Ammon's horn (tissue), 1 donor: ENCODE measurements around the gene CDC16.

ENCODE experiments used
- DNase-seq: peaks from one replicate; pipeline ENCODE4 v3.0.0-alpha.2; 2016; ENCODE audit warnings: low spot score

Gene CDC16

GRCh38 chr13:114304346-114305034 lies 69.8 kb downstream of the CDC16 start:
- DNase-seq, result no peak

DNA sequence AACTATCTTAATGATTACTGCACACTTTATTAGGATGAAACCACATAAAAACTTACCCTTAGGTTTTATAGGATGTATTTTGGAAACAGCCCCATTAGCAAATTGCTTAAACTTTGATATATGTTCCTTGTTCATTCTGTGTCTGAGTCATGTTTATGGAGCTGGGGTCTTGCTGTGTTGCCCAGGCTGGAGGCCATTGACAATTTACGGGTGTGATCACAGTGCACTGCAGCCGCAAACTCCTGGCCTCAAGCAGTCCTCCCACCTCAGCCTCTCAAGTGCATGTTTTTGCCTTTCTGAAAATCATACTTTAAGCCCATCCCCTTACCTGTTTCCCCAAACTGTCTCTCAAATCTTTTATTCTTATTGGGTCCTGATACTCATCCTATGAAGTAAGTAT lies 74.4 kb downstream of the CDC16 start:
- no peak for DNase-seq

DNA sequence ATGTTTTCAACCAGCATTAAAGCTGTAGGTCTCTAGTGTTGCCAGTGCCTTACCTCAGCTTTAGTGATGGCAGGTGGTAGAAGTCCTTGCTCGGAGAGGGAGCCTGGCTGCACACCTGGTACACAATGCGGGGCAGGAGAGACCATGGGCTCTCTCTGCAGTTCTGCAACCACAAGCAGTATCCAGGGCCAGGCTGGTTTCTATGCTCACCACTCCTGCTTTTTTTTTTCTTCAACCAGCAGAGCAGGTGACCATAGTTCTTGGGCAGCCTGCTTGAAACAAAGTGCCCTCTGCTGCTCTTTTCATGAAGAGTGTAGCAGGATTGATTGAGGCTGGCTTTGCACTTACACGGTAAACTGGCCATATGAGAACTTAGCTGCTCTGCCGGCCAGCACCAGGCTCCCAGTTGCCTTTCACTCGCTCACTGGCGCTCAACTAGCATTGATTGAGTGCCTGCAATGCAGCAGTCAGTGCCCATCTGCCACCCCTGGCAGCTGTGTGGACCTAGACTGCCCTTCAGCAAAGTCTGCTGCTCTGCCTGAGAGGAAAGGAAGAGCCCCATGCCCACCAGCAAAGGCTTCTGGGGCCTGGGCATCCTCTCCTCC lies 75.2 kb downstream of the CDC16 start:
- DNase-seq, result no peak

DNA sequence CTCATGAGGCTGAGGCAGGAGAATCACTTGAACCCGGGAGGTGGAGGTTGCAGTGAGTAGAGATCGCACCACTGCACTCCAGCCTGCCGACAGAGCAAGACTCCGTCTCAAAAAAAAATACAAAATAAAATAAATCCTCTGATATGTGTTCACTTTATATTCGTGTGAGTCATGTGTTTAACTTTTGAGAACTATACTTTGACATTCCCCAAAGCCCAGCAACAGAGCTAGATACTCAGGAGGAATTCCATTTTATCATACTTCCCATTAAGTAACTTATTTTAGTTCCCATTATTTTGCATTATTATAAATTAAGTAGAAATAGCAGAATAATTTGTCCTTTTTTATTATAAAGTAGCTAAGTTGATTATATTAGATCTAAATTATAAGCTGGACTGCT lies 76.3 kb downstream of the CDC16 start:
- no peak for DNase-seq

GRCh38 chr13:114311387-114311786 lies 76.7 kb downstream of the CDC16 start:
- DNase-seq, result no peak

- DNase-seq, result no peak
These were observed 77.2 kb downstream of the CDC16 start for GRCh38 chr13:114311908-114312307.

- DNase-seq, result no peak
These were observed 78.6 kb downstream of the CDC16 start for GRCh38 chr13:114313061-114313860.

DNA sequence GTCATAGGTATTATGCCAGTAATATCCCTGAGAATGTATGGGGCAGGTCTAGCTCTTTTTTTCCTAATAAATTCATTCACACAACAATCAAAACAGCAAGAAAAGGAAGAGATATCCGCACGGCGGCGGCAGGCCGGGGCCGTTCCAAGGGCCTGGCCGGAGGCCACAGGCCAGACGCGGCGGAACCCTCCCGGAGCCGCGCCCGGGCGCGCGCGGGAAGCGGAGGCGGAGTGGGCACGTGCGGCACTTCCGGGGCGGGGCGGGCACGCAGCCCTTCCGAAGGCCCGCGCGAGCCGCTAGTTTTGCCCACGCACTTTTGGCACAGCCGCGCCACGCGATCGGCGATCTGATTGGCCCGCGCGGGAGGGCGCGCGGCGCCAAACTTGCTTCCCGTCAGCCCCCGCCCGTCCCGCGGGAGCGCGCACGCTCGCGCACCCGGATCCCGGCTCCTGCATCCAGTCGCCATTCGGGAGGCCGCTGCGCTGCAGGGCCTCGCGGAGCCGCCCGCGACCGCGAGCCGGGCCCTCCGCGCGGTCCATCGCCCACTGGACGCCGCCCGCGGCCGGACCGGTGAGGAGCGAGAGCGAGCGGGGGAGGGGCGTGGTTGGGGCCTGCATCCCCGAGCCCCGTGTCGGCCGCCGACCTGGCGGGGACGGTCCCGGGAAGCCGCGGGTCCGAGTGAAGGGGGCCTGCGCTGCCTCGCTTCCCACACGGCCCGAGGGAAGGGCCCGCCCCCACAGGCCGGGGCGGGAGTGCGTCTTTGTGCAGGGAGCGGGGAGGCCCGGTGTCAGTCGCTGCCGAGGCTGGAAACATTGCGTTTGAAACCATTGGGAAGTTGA lies 79.6 kb downstream of the CDC16 start, which contains the start of gene CHAMP1:
Gene CHAMP1 (plus strand): TSS at position 430 of the 839 bp plus-strand sequence. CDS start 9,340 bp downstream, outside the sequence.
- peak; percentile 95 for DNase-seq

- DNase-seq, result no peak
These were observed 80.5 kb downstream of the CDC16 start for GRCh38 chr13:114315074-114315785.

DNA sequence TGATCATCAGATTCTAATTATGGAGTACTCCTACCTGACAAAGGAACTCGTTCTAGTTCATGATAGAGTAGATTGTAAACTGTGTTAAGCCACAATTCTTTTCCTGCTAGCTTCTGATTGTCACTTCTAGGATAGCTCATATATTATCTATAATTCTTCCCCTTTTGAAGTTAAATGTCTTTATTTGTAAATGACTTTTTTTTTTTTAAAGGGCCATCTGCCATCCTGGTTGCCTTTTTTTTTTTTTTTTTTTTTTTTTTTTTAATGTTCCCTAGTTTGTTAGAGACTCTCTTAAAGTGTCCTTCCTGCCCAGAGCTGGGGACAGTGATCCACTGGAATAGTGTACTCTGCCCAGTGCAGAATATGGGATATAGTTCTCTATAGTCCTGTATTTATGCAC lies 83.9 kb downstream of the CDC16 start:
- DNase-seq, result no peak

DNA sequence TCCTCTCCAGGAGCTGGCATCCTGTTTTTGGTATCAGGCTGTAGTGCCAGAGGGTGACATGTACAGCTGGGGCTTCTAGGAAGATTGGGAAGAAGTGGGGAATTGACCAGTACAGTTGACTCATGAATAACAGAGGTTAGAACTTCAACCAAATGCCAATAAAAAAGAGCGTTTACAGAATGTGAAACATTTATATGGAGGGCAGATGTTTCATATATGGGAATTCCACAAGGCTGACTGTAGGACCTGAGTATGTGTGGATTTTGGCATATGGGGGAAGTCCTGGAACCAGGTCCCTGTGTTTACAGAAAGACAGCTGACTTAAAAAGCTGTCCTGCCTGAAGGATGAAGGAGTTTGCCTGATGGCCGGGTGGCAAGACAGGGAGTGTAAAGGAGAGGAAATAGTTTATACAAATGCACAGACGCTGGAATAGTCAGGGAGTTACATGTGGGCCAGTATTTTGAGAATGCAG lies 84.8 kb downstream of the CDC16 start:
- no peak for DNase-seq

GRCh38 chr13:114320065-114320464 lies 85.4 kb downstream of the CDC16 start:
- no peak for DNase-seq

- no peak for DNase-seq
These were observed 86.6 kb downstream of the CDC16 start for GRCh38 chr13:114321256-114321655.
